GM18502 (cell line): ENCODE measurements around the gene SLC39A13.

Source experiments
- ATAC-seq: cut with Tn5 transposase; IDR thresholded peaks from one replicate; pipeline ENCODE4 v1.9.1; 2021; ENCODE audit warnings: mild to moderate bottlenecking; ENCODE audit not compliant: unreplicated experiment, poor library complexity

SLC39A13 gene

GRCh38 chr11:47399860-47400767 lies 8.3 kb upstream of the SLC39A13 start:
- peak; percentile 55 for ATAC-seq

GRCh38 chr11:47400768-47401279 lies 7.6 kb upstream of the SLC39A13 start:
- ATAC-seq = peak; percentile 68

- no peak for ATAC-seq
These were observed 5.3 kb upstream of the SLC39A13 start for GRCh38 chr11:47403135-47403534.

- ATAC-seq = no peak
These were observed 4.8 kb upstream of the SLC39A13 start for GRCh38 chr11:47403571-47403970.

- ATAC-seq = no peak
These were observed 1.3 kb upstream of the SLC39A13 start for GRCh38 chr11:47406896-47407745.

- ATAC-seq = no peak
These were observed 429 bp downstream of the SLC39A13 start for GRCh38 chr11:47408598-47409439.

- no peak for ATAC-seq
These were observed 1.3 kb downstream of the SLC39A13 start for GRCh38 chr11:47409440-47410369.

GRCh38 chr11:47410370-47411264 lies 2.2 kb downstream of the SLC39A13 start:
- no peak for ATAC-seq

- ATAC-seq = no peak
These were observed 3.7 kb downstream of the SLC39A13 start for GRCh38 chr11:47411884-47412746.

- ATAC-seq = no peak
These were observed 5.0 kb downstream of the SLC39A13 start for GRCh38 chr11:47413351-47413750.

- ATAC-seq = no peak
These were observed 5.7 kb downstream of the SLC39A13 start for GRCh38 chr11:47413908-47414684.

- no peak for ATAC-seq
These were observed 6.3 kb downstream of the SLC39A13 start for GRCh38 chr11:47414685-47415070.

- ATAC-seq = no peak
These were observed 6.9 kb downstream of the SLC39A13 start for GRCh38 chr11:47415091-47415854.

- no peak for ATAC-seq
These were observed 7.6 kb downstream of the SLC39A13 start for GRCh38 chr11:47415949-47416472.

GRCh38 chr11:47417712-47418111 lies 9.3 kb downstream of the SLC39A13 start:
- ATAC-seq = no peak
